SJSA1 (cell line): ENCODE measurements around the gene SULT1C3. TPM values are rescaled to one million over a fixed set of nuclear protein-coding genes. Genes with fewer than 3 reads are reported as not detected.
"Not testable (repeated sequence)": the region's sequence is repeated elsewhere in the genome, so short reads cannot be mapped to it uniquely, and the experiment has no call there.

ENCODE experiments used
- DNase-seq, 2 experiments: peaks; one replicate each; pipeline ENCODE4 v3.0.0-alpha.2; 2015 to 2020; ENCODE audit warnings: low spot score in 2 of 2, low read depth in 1 of 2
- H3K27ac ChIP-seq: fragments of 250-450 bp; sonication (Bioruptor Pico); 2 replicates; pipeline ENCODE4 v1.5.1; 2020; ENCODE audit warnings: mild to moderate bottlenecking, moderate library complexity
- H3K27me3 ChIP-seq: fragments of 250-450 bp; sonication (Bioruptor Pico); replicated peaks from 2 replicates; pipeline ENCODE4 v1.5.1; 2020; ENCODE audit warnings: mild to moderate bottlenecking, moderate library complexity
- H3K36me3 ChIP-seq: fragments of 250-450 bp; sonication (Bioruptor Pico); 2 replicates; pipeline ENCODE4 v1.5.1; 2020; ENCODE audit warnings: mild to moderate bottlenecking
- H3K4me1 ChIP-seq: fragments of 250-450 bp; sonication (Bioruptor Pico); replicated peaks from 2 replicates; pipeline ENCODE4 v1.6.1; 2021; ENCODE audit warnings: mild to moderate bottlenecking
- H3K4me3 ChIP-seq: fragments of 250-450 bp; sonication (Bioruptor Pico); 2 replicates; pipeline ENCODE4 v1.5.1; 2020; ENCODE audit warnings: mild to moderate bottlenecking
- H3K9me3 ChIP-seq: fragments of 250-450 bp; sonication (Bioruptor Pico); replicated peaks from 2 replicates; pipeline ENCODE4 v1.5.1; 2020; ENCODE audit warnings: mild to moderate bottlenecking
- total RNA-seq: library from RNA; depleted of rRNA; stranded (reverse); fragments of >200 nt; shearing (Covaris generic); gene quantifications from 2 replicates; pipeline ENCODE4 v1.2.3, GENCODE V29; 2014

The SULT1C3 gene
- total RNA-seq, 1 experiment from 2014 or later, result not detected

- Histone ChIP-seq H3K36me3 (no peaks in the 10 kb centered on the region), H3K27me3 (no peaks in the 10 kb centered on the region), H3K4me3 (no peak overlapping the region), H3K4me1 (peaks cover 20% of the 10 kb centered on the region), H3K9me3 (no peaks in the 10 kb centered on the region), H3K27ac (no peak overlapping the region)
- no peak for DNase-seq
Measured at GRCh38 chr2:108263401-108263800, 23.6 kb downstream of the SULT1C3 start.

- no peak for DNase-seq
- Histone ChIP-seq H3K36me3 (no peaks in the 10 kb centered on the region), H3K27ac (no peak overlapping the region), H3K27me3 (no peaks in the 10 kb centered on the region), H3K4me1 (peaks cover 34% of the 10 kb centered on the region), H3K4me3 (no peak overlapping the region), H3K9me3 (no peaks in the 10 kb centered on the region)
Measured at GRCh38 chr2:108266218-108266617, 26.4 kb downstream of the SULT1C3 start.

DNA sequence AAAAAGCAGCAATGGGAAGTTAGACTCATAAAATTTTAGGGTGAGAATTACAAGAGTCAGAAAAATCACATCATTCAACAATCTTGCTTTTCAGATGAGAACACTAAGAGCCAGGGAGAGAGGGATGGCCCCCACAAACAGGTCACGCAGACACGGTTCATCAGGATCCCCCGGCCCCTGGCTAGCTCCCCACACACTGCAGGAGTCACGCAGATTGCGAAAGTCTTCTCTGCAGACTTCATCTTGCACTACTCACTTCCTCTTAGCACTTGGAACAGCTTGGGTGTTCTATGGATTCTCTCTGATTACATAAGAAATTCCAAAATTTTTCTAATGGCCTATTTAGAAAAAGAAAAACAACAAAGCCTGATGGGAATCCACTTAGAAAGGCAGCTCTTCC, 27.3 kb downstream of the SULT1C3 start:
- Histone ChIP-seq H3K36me3 (no peaks in the 10 kb centered on the region), H3K9me3 (no peaks in the 10 kb centered on the region), H3K27ac (peak overlapping the region; percentile 86), H3K4me3 (no peak overlapping the region), H3K4me1 (peaks cover 40% of the 10 kb centered on the region), H3K27me3 (no peaks in the 10 kb centered on the region)
- DNase-seq, result peak; percentile 57 to 69

DNA sequence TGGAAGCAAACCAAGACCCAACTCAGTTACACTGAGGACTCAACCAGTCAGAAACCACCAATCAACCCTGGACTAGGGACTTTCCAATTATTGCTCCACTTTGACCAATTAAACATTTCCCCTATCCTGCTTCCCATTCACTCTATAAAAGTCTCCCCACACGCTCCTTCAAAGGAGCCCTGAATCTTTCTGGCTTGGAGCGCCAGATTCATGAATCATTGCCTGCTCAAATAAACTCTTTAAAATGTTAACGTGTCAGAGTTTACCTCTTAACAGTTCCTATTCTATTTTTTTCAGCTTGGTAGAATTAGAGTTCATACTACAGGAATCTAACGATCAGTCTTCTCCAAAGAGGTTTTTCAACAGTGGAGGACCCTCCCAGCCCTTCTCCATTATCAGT, 28.2 kb downstream of the SULT1C3 start:
- no peaks in the 10 kb centered on the region for H3K36me3 ChIP-seq
- no peaks in the 10 kb centered on the region for H3K27me3 ChIP-seq
- peak overlapping the region; percentile 86 for H3K27ac ChIP-seq

GRCh38 chr2:108270346-108270745, 30.6 kb downstream of the SULT1C3 start:
- no peaks in the 10 kb centered on the region for H3K36me3 ChIP-seq
- H3K27ac ChIP-seq, result no peak overlapping the region
- DNase-seq, result no peak
- peaks cover 44% of the 10 kb centered on the region for H3K4me1 ChIP-seq
- no peaks in the 10 kb centered on the region for H3K27me3 ChIP-seq
- no peak overlapping the region for H3K4me3 ChIP-seq
- no peaks in the 10 kb centered on the region for H3K9me3 ChIP-seq

More for the DNA sequence above, 28.2 kb downstream of the SULT1C3 start:
- Histone ChIP-seq H3K4me1 (peaks cover 44% of the 10 kb centered on the region), H3K9me3 (no peaks in the 10 kb centered on the region), H3K4me3 (no peak overlapping the region)
- peak; percentile 69 to 90 for DNase-seq

DNA sequence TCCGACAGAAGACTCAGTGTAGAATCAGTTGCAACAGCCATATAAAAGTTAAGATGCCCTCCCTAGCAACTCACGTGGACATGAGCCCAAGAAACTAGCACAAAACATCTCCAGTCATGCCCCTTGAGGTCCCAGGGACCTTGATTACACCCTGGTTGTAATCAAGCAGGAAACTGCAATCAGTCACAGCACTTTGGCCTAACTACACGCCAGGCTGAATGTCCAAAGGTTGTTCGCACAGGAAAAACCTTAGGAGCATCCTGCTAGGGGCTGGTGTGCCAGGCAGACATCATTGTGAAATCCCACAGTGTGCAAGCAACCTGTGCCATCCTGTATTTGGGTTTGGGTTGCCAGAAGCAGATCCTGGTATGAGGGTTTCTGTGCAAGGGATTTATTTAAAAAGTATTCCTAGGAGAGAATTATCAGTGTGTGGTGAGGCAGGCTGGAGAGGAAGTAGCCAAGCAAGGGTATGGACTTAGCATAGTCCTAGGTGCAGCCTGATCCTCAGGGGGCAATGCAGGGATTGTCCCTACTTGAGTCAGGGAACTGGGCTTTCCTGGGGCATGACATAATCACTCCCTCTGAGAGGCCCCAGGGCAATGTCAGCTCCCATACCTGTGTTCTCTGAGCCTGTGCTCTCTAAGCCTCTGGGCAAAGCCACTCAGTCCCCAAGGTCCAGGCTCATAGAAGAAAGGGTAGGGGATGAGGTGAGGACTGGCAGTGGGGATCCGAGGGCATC, 31.2 kb downstream of the SULT1C3 start:
- no peak for DNase-seq

DNA sequence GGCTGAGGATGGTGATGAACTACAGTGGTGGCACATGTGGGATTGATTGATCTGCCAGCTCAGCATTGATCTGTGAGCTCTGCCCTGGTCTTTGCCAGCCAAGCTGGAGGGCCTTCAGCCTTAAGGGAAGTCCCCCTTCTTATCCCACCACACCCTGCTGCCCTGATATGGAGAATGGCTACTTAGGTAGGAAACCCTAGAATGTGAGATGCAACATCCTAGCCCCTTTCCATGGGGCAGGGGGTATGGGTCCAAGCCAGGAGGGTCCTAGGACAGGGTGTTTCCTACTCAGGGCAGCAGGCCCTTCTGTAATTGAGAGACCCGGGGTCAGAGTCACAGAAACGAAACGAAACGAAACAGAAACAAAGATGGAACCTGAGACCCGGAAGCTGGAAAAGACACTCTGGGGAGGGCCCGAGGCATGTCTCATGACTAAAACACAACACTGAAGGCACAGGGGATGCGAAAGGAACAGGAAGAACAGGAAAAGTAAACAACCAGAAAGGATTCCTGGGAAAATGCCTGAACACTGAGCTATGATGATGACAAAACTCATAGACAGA, 32.0 kb downstream of the SULT1C3 start:
- H3K27ac ChIP-seq, result peak overlapping the region; percentile 83

More for the DNA sequence above, 31.2 kb downstream of the SULT1C3 start:
- H3K27me3 ChIP-seq, result no peaks in the 10 kb centered on the region
- H3K4me1 ChIP-seq, result peaks cover 44% of the 10 kb centered on the region
- no peak overlapping the region for H3K4me3 ChIP-seq
- no peaks in the 10 kb centered on the region for H3K36me3 ChIP-seq
- H3K9me3 ChIP-seq, result no peaks in the 10 kb centered on the region
- H3K27ac ChIP-seq, result peak overlapping the region; percentile 83; the same call in 1 of the 2 replicates

DNA sequence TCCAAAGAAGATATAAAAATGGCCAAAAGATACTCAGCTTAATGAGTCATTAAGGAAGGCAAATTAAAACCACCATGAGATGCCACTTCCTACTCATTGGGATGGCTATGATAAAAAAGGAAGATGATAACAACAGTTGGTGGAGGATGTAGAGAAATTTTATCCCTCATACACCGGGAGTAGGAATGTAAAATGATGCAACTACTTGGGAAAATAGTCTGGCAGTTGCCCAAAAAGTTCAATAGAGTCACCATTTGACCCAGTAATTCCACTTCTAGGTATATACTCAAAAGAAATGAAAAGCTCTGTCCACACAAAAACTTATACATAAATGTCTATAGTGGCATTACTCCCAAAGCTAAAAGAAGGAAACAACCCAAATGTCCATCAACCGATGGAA, 38.9 kb downstream of the SULT1C3 start:
- Histone ChIP-seq H3K27ac (no peak overlapping the region), H3K4me1 (no peaks in the 10 kb centered on the region), H3K9me3 (no peaks in the 10 kb centered on the region), H3K4me3 (no peak overlapping the region), H3K27me3 (no peaks in the 10 kb centered on the region), H3K36me3 (no peaks in the 10 kb centered on the region)
- DNase-seq, result no peak

More for the DNA sequence above, 32.0 kb downstream of the SULT1C3 start:
- peaks cover 41% of the 10 kb centered on the region for H3K4me1 ChIP-seq
- H3K4me3 ChIP-seq, result peak overlapping the region; percentile 26
- no peaks in the 10 kb centered on the region for H3K9me3 ChIP-seq
- peak; percentile 82 to 84 for DNase-seq
- no peaks in the 10 kb centered on the region for H3K27me3 ChIP-seq
- H3K36me3 ChIP-seq, result no peaks in the 10 kb centered on the region

- H3K27ac ChIP-seq, result no peak overlapping the region
- H3K36me3 ChIP-seq, result no peaks in the 10 kb centered on the region
- DNase-seq, result no peak
- no peaks in the 10 kb centered on the region for H3K4me1 ChIP-seq
- no peaks in the 10 kb centered on the region for H3K9me3 ChIP-seq
- no peaks in the 10 kb centered on the region for H3K27me3 ChIP-seq
- H3K4me3 ChIP-seq, result no peak overlapping the region
Measured at GRCh38 chr2:108279468-108279867, 39.7 kb downstream of the SULT1C3 start.

DNA sequence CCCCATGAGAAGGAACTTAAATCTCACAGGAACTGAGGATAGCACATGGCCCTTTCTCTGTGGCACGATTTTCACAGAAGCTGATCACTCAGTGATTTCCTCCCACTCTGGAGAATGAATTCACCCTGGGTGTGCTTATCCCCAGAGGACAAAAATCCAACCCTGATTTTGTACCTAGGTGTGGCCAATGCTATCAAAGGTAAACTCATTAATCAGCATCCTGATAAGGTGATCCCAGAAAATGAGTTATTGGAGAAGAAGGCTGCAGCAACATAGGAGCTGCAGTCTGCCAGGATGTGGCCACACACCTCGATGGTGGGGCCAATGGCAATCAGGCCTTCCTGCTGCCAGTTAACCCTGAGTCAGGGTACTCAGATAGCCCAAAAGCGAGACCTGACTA, 40.7 kb downstream of the SULT1C3 start:
- Histone ChIP-seq H3K4me1 (no peaks in the 10 kb centered on the region), H3K27ac (no peak overlapping the region), H3K4me3 (no peak overlapping the region), H3K36me3 (no peaks in the 10 kb centered on the region), H3K9me3 (no peaks in the 10 kb centered on the region), H3K27me3 (no peaks in the 10 kb centered on the region)
- no peak for DNase-seq

DNA sequence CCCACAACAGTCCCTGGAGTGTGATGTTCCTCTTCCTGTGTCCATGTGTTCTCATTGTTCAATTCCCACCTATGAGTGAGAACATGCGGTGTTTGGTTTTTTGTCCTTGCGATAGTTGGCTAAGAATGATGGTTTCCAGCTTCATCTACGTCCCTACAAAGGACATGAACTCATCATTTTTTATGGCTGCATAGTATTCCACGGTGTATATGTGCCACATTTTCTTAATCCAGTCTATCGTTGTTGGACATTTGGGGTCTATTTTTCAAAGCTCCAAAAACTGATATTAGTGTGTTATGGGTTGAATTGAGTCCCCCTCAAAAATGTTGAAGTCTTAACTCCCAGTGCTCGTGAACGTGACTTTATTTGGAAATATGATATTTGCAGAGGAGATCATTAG, 44.8 kb downstream of the SULT1C3 start:
- H3K27ac ChIP-seq, H3K4me3 ChIP-seq, H3K36me3 ChIP-seq, H3K9me3 ChIP-seq, H3K4me1 ChIP-seq, H3K27me3 ChIP-seq, DNase-seq: not testable (repeated sequence)

GRCh38 chr2:108285616-108286015, 45.8 kb downstream of the SULT1C3 start:
- H3K4me3 ChIP-seq, result no peak overlapping the region
- H3K27ac ChIP-seq, result no peak overlapping the region
- no peaks in the 10 kb centered on the region for H3K9me3 ChIP-seq
- no peak for DNase-seq
- H3K4me1 ChIP-seq, result no peaks in the 10 kb centered on the region
- no peaks in the 10 kb centered on the region for H3K36me3 ChIP-seq
- H3K27me3 ChIP-seq, result no peaks in the 10 kb centered on the region

DNA sequence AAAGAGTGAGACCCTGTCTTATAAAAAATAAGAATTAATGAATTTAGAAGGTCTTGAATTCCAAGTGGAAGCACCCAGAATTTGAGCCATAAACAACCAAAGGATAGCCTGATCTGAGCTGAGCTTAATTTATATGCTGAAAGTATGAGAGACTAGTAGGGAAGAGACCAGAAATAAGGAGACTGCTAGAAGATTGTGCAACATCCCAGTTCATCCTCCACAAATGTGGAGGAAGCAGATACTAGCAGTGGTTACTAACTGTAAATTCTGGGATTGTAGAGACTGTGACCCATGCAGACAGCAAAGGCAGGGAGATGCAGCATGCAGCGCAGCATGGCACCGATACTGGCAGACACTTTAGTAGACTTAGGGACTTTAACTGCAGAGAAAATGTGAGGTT, 47.4 kb downstream of the SULT1C3 start:
- H3K27me3 ChIP-seq, result no peaks in the 10 kb centered on the region
- no peak overlapping the region for H3K4me3 ChIP-seq
- H3K9me3 ChIP-seq, result no peaks in the 10 kb centered on the region
- no peaks in the 10 kb centered on the region for H3K36me3 ChIP-seq
- H3K4me1 ChIP-seq, result no peaks in the 10 kb centered on the region
- DNase-seq, result no peak
- no peak overlapping the region for H3K27ac ChIP-seq

DNA sequence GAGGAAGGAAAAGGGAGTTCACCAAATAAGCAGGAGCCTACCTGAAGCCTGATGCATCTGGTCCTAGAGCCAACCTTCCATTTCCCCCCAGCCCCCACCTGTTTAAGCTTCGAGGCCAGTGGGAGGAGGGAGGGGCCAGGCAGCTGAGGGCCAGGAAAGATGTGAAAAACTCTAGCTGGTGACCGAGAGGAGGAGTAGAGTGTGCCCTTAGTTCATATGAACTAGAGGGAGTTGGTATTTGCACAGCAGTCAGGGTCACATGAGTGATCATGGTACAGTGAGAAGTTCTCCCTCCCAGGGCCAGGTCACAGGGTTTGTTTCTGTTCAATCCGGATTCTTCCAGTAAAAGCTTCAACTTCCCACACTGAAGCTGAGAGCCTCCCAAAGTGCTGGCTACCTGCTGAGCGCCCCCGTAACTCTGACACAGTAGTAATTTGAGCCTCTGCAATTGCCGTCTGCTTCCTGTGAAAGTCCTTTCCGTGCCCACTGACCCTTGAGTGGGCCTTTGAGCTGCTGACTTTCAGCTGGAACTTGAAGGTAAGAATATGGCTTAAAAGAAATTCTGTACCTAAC, 48.9 kb downstream of the SULT1C3 start, which contains the start of gene SULT1C2:
SULT1C2 (plus strand) TSS at position 362 of the 573 bp plus-strand sequence. CDS start 4,773 bp downstream, outside the sequence.
- Histone ChIP-seq H3K9me3 (no peaks in the 10 kb centered on the region), H3K36me3 (no peaks in the 10 kb centered on the region), H3K4me3 (no peak within 1 kb of the TSS), H3K4me1 (no peaks in the 10 kb centered on the region), H3K27ac (no peak within 1 kb of the TSS), H3K27me3 (no peaks in the 10 kb centered on the region)
- DNase-seq, result no peak
